Stimulated activated memory B cell treated with anti-CD40 and anti-IgM and Interleukin-4, amounts not matched to agents 10 μg/mL and 1 μg/mL and 100 μg/mL, for 72 hours (primary cell): Measurements from ENCODE around the gene ANKRD13B.

ENCODE experiments used
- ATAC-seq: fragments of 150-1000 bp; cut with Tn5 transposase; 2 replicates; pipeline ENCODE4 v1.10.0; 2021
- H3K27ac Mint-ChIP-seq: one replicate; pipeline ENCODE4 v1.8.0; 2022; ENCODE audit warnings: mild to moderate bottlenecking, mixed read lengths
- H3K27me3 Mint-ChIP-seq: one replicate; pipeline ENCODE4 v1.8.0; 2022; ENCODE audit warnings: mixed read lengths
- H3K36me3 Mint-ChIP-seq: one replicate; pipeline ENCODE4 v1.8.0; 2022; ENCODE audit warnings: mixed read lengths
- H3K4me1 Mint-ChIP-seq: one replicate; pipeline ENCODE4 v1.8.0; 2022; ENCODE audit warnings: mixed read lengths
- H3K4me3 Mint-ChIP-seq: one replicate; pipeline ENCODE4 v1.8.0; 2022; ENCODE audit warnings: mild to moderate bottlenecking, moderate library complexity, mixed read lengths
- H3K9me3 Mint-ChIP-seq: one replicate; pipeline ENCODE4 v1.8.0; 2022; ENCODE audit warnings: mixed read lengths

Gene ANKRD13B

DNA sequence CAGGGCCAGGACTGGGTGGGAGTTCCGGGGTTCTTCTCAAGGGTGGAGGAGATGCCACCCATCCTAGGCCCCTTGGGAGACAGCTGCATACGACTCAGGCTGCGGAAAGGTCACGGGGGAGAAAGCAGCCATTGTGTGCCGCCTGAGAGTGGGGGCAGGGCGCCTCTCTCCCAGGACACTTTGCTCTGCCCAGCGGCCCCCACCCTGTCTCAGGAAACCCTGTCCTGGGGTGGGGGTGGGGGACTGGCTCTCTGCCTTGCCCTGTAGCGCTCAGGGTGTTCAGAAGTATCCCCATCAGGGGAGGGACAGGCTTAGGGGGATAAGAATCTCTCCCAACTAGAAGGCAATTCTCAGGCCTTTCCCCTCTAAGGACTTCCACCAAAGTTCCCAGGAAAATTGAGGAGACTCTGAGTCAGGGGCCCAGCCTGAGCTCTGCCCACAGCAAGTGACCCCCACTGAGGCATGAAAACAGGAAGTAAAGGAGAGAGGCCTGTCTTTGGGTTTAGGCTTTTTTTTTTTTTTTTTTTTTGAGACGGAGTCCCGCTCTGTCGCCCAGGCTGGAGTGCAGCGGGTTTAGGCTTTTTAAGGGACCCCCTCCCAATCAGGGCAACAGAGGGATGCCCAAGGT is 8.4 kb upstream of the ANKRD13B start:
- H3K27ac Mint-ChIP-seq = peak overlapping the region; percentile 65
- H3K36me3 Mint-ChIP-seq = peaks cover 37% of the 10 kb centered on the region
- H3K4me3 Mint-ChIP-seq = no peak overlapping the region
- no peaks in the 10 kb centered on the region for H3K9me3 Mint-ChIP-seq
- H3K4me1 Mint-ChIP-seq = peaks cover 62% of the 10 kb centered on the region
- no peak for ATAC-seq
- no peaks in the 10 kb centered on the region for H3K27me3 Mint-ChIP-seq

DNA sequence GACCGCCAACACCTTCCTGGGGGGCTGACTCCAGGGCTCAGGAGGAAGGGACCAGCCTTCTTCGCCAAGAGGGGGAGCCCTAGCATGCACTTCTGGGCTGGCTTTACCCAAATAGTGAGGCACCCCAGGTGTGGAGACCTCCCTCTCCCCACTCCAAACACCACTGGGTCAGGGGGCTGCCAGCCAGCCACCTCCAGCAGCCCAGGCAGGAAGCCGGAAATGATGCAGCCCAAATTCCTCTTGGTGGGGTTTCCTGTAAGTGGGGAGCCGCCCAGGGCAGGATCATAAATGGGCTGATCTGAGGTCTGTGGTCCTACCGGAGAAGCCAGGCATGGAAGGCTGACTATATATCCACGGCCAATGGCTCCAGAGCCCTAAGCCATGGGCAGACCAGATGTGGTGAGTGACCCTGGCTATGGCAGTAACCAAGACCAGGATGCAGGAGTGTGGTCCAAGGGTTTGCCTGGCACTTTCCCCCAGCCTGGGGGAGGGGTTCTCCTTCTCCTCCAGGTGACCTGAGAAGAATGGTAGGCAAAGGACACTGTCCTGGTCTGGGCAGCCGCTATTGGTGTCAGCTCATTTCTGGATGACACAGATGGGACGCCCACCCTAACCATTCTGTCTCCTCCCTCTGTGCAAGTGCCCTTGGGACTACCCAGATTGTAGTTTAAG is 7.7 kb upstream of the ANKRD13B start:
- Mint-ChIP-seq H3K36me3 (peaks cover 30% of the 10 kb centered on the region), H3K4me3 (no peak overlapping the region), H3K27ac (peak overlapping the region; percentile 65), H3K9me3 (no peaks in the 10 kb centered on the region), H3K4me1 (peaks cover 66% of the 10 kb centered on the region), H3K27me3 (no peaks in the 10 kb centered on the region)
- no peak for ATAC-seq

DNA sequence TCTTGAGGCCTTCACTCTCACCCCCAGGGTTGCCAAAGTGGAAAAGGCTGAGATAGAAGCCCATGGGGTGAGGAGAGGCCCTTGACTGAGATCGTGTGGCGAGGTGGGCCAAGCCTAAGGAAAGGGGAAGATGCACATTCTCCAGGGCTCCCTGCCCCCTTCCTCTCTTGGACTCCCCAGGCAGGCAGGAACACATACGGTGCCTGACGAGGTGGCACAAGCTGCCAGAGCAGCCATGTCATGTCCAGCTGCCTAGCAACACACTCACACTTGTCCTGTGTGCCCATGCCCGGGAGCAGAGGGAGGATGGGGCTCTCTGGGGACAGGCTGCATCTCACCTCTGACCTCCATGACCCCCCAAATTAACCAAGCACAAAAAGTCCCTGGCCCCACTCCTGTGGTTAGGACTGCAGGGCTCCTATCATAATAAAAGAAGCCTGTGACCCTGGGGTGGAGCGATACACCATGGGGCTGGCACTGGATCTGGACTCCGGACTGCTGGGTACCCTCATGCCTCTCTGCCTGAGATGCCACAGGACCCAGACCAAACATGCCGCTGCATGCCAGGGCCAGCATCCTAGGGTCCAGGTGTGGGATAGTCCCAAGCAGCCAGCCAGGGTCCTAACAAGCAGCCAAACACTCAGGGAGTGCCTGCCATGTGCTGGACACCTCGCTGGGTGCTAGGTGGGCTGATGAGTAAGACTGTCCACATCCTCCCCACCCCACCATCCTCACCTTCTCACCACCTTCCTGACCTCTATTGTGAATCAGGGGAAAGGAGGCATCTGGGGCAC is 6.1 kb upstream of the ANKRD13B start:
- no peaks in the 10 kb centered on the region for H3K9me3 Mint-ChIP-seq
- peak overlapping the region; percentile 75 for H3K27ac Mint-ChIP-seq
- H3K4me1 Mint-ChIP-seq = peaks cover 73% of the 10 kb centered on the region
- no peak overlapping the region for H3K4me3 Mint-ChIP-seq
- peaks cover 14% of the 10 kb centered on the region for H3K36me3 Mint-ChIP-seq
- no peak for ATAC-seq
- no peaks in the 10 kb centered on the region for H3K27me3 Mint-ChIP-seq

DNA sequence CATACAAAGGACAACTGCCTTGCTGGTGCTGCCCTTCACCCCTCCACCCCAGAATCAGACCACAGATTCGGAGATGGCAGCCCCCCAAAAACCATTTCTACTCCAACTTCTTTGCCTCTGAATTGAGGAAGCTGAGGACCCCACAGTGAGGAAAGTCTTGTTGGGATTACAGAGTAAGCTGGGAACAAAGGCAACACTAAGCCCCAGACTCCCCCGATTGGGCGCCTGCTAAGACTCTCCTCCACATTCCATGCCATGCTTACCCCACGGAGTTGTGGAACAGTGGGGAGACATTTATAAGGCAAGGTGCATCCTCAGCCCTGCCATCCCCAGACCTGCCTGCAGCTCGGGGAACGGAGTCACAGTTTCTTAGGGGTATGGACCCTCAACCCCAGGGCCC is 5.3 kb upstream of the ANKRD13B start:
- H3K4me1 Mint-ChIP-seq = peaks cover 80% of the 10 kb centered on the region
- peak overlapping the region; percentile 75 for H3K27ac Mint-ChIP-seq

DNA sequence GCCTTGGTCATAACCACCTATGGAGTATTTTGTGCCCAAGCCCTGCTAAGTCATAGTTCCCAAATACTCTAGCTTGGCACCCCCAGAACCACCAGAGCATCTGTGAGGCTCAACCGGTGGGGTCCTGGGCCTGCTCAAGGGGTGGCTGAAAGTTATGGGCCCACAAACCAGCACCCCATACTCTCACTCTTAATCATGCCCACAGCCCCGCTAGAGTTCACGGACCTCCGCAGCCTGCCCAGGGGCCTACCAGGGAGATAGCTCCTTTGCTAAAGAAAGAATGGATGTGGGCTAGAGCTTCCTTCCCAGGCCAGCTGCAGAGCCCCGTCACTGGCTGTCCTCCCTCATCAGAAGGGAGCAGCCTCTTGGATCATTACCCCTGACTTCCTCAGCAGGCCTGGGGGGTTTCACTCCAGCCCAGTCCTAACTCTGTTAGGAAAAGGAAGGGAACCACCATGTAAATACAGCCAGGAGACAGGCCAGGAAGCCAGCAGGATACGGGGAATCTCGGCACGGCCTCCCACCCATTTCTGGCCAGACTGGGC is 4.8 kb upstream of the ANKRD13B start:
- H3K4me3 Mint-ChIP-seq = peak overlapping the region; percentile 91
- H3K27ac Mint-ChIP-seq = peak overlapping the region; percentile 75
- peaks cover 85% of the 10 kb centered on the region for H3K4me1 Mint-ChIP-seq
- H3K27me3 Mint-ChIP-seq = no peaks in the 10 kb centered on the region
- no peaks in the 10 kb centered on the region for H3K9me3 Mint-ChIP-seq
- no peak for ATAC-seq
- H3K36me3 Mint-ChIP-seq = peaks cover 2% of the 10 kb centered on the region

More for the DNA sequence above, 5.3 kb upstream of the ANKRD13B start:
- Mint-ChIP-seq H3K9me3 (no peaks in the 10 kb centered on the region), H3K27me3 (no peaks in the 10 kb centered on the region), H3K36me3 (peaks cover 7% of the 10 kb centered on the region), H3K4me3 (peak overlapping the region; percentile 91)
- ATAC-seq = no peak

DNA sequence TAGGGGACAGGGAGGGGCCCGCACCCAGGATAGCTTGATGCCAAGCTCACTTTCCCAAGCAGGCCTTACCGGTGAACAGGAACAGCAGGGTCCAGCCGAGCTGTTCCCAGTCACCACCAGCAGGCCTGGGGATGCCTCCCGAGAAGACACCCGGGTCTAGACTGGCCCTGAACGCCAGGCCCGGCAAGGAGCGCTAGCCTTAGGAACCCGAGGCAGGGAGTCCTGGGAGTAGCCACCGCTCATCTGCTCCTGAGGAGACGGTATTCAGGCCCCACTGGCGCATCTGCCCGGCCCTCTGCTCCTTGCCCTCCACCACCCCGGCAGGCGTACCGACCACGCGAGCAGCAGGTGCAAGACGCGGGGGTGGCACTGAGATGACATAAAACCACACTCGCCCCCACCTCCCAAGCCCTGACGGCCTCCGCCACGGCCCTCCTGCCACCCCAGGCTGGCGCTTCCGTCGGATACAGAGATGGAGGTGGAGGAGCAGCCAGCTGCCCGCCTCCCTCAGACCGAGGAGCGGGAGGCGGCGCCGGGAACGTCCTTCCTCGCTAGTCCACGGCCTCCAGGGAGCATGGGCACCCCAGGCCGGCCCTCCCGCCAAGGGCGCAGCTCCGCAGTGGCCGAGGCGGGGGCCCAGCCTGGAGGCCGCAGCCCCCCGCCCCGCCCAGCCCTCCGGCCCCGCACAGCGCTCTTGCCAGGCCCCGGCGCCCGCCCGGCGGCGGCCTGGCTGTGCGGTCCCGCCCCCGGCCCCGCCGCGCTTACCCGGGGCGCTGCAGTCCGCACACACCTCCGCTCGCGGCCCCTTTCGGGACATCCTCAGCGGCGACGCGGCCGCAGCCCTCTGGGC is 4.1 kb upstream of the ANKRD13B start:
- ATAC-seq = peak; percentile 39
- H3K9me3 Mint-ChIP-seq = no peaks in the 10 kb centered on the region
- no peaks in the 10 kb centered on the region for H3K36me3 Mint-ChIP-seq
- H3K4me1 Mint-ChIP-seq = peaks cover 83% of the 10 kb centered on the region
- peak overlapping the region; percentile 75 for H3K27ac Mint-ChIP-seq
- peak overlapping the region; percentile 91 for H3K4me3 Mint-ChIP-seq
- H3K27me3 Mint-ChIP-seq = no peaks in the 10 kb centered on the region

DNA sequence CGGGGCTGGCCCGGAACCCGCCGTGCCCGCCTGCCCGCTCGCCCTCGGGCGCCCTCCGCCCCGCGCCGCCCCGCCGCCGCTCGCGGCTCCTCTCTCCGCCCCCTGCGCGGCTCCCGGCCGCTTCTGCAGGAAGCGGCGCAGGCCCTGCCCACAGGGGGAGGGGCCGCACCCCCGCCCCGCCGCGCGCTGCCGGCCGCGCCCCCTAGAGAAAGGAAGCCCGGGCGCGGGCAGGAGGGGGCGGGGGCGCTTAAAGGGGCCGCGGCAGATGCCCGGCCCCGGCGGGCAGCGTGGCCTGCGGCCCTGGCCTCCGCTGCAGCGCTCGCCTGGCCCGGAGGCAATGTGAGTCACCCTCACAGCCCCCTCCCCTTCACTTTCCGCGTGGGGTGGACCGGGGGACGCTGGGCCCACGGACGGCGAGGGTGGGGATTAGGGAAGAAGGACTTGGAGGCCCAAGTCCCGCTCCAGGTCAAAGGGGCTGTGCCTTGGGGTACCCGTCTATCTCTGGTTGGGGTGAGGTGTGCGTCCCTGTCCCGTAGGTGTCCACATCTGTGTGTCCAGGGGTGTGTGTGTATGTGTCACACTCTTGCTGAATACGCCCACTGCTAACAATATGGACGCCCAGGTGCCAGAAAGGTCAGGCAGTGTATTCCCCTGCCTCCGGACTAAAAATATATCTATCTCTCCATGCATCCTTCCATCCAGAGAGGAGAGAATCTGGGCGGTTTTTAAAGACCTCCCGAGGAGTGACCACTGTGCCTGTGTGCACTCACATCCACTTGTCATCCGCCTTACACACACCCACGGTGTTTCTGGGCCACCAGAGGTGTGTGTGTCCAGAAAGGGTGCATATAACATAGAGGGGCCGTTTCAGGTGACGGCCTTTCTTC is 3.2 kb upstream of the ANKRD13B start, which contains the start of gene GIT1:
Gene GIT1 (minus strand): TSS at position 125 of the 887 bp plus-strand sequence. CDS start 270 bp downstream, outside the sequence.
- Mint-ChIP-seq H3K36me3 (no peaks in the 10 kb centered on the region), H3K4me3 (peak within 1 kb of the TSS; percentile 91), H3K27ac (peak within 1 kb of the TSS; percentile 75), H3K9me3 (no peaks in the 10 kb centered on the region), H3K4me1 (peaks cover 80% of the 10 kb centered on the region), H3K27me3 (no peaks in the 10 kb centered on the region)
- ATAC-seq = peak; percentile 87

DNA sequence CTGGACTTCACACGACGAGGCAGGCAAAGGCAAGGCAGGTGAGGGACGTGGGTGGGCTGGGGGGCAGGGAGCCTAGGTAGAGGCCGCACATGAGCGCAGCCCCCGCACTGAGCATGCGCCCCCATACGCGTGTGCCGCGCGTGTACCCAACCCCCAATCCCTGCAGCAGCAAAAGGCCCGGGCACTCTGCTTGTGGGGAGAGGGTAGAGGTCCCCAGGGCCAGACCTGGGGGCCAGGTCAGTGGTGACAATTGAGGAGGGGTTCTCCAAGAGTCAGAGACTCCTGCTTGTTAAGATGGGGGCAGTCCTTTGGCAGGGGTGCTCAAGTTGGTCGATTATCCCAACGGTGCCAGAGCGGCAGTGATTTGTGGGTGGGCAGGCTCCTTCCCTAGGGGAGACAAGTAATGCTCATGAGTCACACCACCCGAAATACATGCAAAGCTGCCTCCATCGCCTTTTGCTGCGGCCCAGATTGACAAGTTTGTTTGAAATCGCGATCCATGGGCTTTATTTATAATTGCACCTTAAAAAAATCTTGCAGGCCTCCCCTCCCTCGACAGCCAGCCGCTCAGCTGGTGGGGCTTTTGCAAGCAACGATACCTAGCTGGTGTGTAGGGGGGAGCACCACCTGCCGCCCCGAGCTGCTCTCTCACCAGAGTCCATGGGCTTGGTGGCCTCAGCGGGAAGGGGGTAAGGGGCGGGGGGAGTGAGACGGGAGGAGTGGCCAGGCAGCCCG is 2.4 kb upstream of the ANKRD13B start:
- no peaks in the 10 kb centered on the region for H3K36me3 Mint-ChIP-seq
- no peaks in the 10 kb centered on the region for H3K9me3 Mint-ChIP-seq
- H3K27me3 Mint-ChIP-seq = no peaks in the 10 kb centered on the region
- H3K27ac Mint-ChIP-seq = peak overlapping the region; percentile 73
- no peak for ATAC-seq
- H3K4me1 Mint-ChIP-seq = peaks cover 72% of the 10 kb centered on the region
- peak overlapping the region; percentile 78 for H3K4me3 Mint-ChIP-seq

DNA sequence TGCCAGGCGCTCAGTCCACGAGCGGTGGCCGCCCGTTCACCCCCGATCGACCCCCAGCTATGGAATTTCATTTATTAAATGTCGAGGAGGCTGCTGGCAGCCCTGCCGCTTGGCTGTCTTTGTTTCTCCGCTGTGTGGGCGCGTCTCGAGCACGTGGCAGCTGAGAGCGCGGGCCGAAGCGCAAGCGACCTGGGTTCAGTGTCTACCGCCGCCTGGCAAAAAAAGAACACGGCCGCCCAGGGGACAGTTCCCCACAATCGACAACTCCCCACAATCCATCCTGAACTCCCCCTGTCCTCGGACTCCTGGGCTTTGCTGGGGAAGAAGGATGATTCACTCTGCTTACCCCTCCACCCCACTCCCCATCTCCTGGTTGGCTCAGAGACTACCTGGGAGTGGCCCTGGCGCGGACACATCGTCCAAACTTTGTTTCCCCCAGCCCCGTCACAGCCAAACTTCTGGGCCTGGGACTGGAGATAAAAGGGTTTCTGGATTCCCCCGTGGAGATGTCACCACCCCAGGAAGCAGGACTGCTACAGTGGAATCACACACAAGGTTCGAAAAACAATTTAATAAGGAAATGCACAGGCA is 1.7 kb upstream of the ANKRD13B start:
- no peak for ATAC-seq
- Mint-ChIP-seq H3K4me3 (peak overlapping the region; percentile 78), H3K36me3 (no peaks in the 10 kb centered on the region), H3K4me1 (peaks cover 67% of the 10 kb centered on the region), H3K27ac (peak overlapping the region; percentile 73), H3K9me3 (no peaks in the 10 kb centered on the region), H3K27me3 (no peaks in the 10 kb centered on the region)

DNA sequence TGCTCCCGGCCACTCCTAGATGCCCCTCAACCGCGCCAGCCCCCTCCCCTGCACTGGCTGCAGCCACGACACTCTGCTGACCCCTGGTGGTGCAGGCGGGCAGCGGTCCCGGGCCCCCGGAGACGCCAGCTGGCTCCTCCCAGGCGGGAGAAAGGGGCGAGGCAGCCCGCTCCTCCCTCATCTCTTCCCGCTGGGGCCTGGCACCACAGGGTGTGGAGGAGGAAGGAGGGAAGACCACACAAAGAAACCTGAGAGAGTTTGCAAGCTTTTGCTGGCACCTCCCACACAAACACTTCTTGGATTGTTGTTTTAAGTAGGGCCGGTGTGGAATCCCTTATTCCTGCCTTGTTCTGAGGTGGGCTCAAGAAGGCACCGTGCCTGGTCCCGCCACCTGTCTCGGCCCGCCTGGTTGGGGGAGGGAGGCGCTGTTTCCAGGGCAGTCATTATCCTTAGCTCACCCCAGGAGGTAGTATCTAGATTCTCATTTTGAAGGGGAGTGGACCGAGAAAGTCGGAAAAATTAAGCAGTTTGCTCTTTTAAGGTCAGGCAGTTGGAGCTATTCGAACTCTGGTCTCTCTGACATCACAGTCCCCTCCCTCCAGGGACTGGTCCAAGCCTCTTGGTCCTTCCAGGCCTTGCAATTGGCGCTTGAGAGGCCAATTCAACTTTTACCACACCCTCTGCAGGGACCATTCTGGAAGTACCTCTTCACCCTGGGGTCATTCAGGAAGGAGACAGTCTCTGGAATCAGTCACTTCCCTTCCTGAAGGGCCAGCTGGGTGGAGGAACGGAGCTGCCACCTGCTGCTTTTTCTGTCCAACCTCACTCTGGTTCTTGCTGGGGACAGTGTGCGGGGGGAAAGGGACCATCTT is 959 bp upstream of the ANKRD13B start:
- no peaks in the 10 kb centered on the region for H3K27me3 Mint-ChIP-seq
- peaks cover 61% of the 10 kb centered on the region for H3K4me1 Mint-ChIP-seq
- peak; percentile 58 for ATAC-seq
- H3K27ac Mint-ChIP-seq = peak overlapping the region; percentile 73
- H3K4me3 Mint-ChIP-seq = peak overlapping the region; percentile 78
- H3K9me3 Mint-ChIP-seq = no peaks in the 10 kb centered on the region
- no peaks in the 10 kb centered on the region for H3K36me3 Mint-ChIP-seq

DNA sequence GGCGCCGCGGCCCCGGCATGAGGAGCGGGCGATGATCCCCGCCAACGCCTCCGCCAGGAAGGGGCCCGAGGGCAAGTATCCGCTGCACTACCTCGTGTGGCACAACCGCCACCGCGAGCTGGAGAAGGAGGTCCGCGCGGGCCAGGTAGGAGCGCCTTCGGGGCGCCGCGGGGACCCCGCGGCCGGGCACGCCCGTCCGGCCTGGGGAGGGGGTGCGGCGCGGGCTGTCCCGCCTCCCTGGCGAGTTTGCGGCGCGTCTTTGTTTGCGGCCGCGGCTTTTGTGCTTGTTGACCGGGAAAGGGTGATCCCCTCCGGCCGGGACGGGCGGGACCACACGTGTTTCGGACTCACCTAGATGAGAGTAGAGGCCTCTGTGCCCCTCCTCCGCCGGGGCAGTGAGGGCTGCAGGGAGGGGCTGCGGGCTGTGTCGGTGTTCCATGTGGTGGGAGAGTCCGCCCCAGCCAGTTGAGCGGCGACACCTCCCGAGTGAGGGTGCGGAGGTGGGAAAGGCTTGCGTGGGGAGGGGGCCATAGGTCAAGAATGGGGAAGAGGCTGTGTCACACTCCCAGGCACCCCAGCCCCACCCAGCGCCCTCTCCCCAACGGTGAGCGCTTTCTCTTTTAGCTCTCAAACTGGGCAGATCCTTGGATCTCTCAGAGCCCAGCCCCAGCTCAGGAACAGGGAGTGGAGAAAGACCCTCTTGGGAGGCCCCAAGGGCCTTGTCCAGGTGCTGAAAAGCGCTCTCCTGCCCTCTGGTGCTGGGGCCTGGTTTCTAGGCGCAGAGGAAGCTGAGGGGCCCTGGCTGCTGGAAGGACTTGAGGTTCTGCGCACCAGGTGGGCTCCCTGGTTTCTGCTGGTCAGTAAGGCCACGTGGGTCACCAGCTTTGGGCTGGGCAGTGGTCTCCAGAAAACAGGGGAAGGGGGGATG is 923 bp downstream of the ANKRD13B start:
- H3K27me3 Mint-ChIP-seq = no peaks in the 10 kb centered on the region
- H3K9me3 Mint-ChIP-seq = no peaks in the 10 kb centered on the region
- H3K36me3 Mint-ChIP-seq = no peaks in the 10 kb centered on the region
- no peak overlapping the region for H3K27ac Mint-ChIP-seq
- peaks cover 43% of the 10 kb centered on the region for H3K4me1 Mint-ChIP-seq
- ATAC-seq = no peak
- H3K4me3 Mint-ChIP-seq = peak overlapping the region; percentile 84
